Measurements from ENCODE around the gene CASQ2.
A peak's percentile ranks its signal among the peaks of the same experiment; 100 is the strongest.

CASQ2 gene

GRCh38 chr1:115677565-115677964 is 90.9 kb downstream of the CASQ2 start:
- no peaks in the 10 kb centered on the region for H3K27me3 ChIP-seq (replicated peaks in 2 of 5; ENCODE audit: control insufficient read depth in 4 of 5, insufficient read depth in 5 of 5, low read length in 4 of 5)
- WGBS (ENCODE audit: insufficient coverage): no CpG with 5 or more reads among the region's 1 CpG
- peak overlapping the region; percentile 66 to 86 for H3K27ac ChIP-seq (ENCODE audit: insufficient read depth in 1 of 2, low read depth in 1 of 2, low read length in 2 of 2, poor library complexity in 1 of 2, severe bottlenecking in 2 of 2)
- H3K9me3 ChIP-seq (ENCODE audit: control extremely low read depth in 1 of 5, control insufficient read depth in 4 of 5, insufficient read depth in 2 of 5, low read depth in 1 of 5, low read length in 4 of 5): no peaks in the 10 kb centered on the region
- peaks cover 0 to 23% (median 8%) of the 10 kb centered on the region in 4 experiments for H3K36me3 ChIP-seq (ENCODE audit: control insufficient read depth in 4 of 4, insufficient read depth in 4 of 4, low read length in 3 of 4)
- ChIA-PET POLR2A (no interaction called here), CTCF (interaction anchor here (1.5 to 2.0 kb wide), 4 partner anchors 26 to 69 kb away, joined by 4 to 12 read pairs (median 5); no protein-coding TSS in a partner anchor)
- DNase-seq: peak; percentile 50 to 64 (median 64)
- H3K4me3 ChIP-seq (ENCODE audit: control insufficient read depth in 1 of 7, extremely low read depth in 1 of 7, insufficient read depth in 4 of 7, low read depth in 2 of 7, low read length in 6 of 7): peak overlapping the region in 1 of 7 experiments; percentile 34
- peaks cover 0 to 15% (median 12%) of the 10 kb centered on the region in 4 experiments for H3K4me1 ChIP-seq (ENCODE audit: control extremely low read depth in 1 of 4, control insufficient read depth in 4 of 4, insufficient read depth in 4 of 4, low read length in 3 of 4)

- H3K27ac ChIP-seq (ENCODE audit: insufficient read depth in 1 of 2, low read depth in 1 of 2, low read length in 2 of 2, poor library complexity in 1 of 2, severe bottlenecking in 2 of 2): peak overlapping the region; percentile 66 to 86
- peaks cover 0 to 20% (median 8%) of the 10 kb centered on the region in 4 experiments for H3K36me3 ChIP-seq (ENCODE audit: control insufficient read depth in 4 of 4, insufficient read depth in 4 of 4, low read length in 3 of 4)
- H3K4me1 ChIP-seq (ENCODE audit: control extremely low read depth in 1 of 4, control insufficient read depth in 4 of 4, insufficient read depth in 4 of 4, low read length in 3 of 4): peaks cover 0 to 15% (median 12%) of the 10 kb centered on the region in 4 experiments
- no peaks in the 10 kb centered on the region for H3K27me3 ChIP-seq (replicated peaks in 2 of 5; ENCODE audit: control insufficient read depth in 4 of 5, insufficient read depth in 5 of 5, low read length in 4 of 5)
- DNase-seq: peak; percentile 58 to 93 (median 89)
- H3K9me3 ChIP-seq (ENCODE audit: control extremely low read depth in 1 of 5, control insufficient read depth in 4 of 5, insufficient read depth in 2 of 5, low read depth in 1 of 5, low read length in 4 of 5): no peaks in the 10 kb centered on the region
- 75% methylated on average over 2 of the region's 3 CpGs for WGBS (ENCODE audit: insufficient coverage)
- ChIA-PET CTCF (interaction anchor here (0.8 to 1.0 kb wide), 2 partner anchors 11 to 27 kb away, joined by 3 to 4 read pairs; no protein-coding TSS in a partner anchor), POLR2A (no interaction called here)
- peak overlapping the region in 1 of 7 experiments; percentile 34 for H3K4me3 ChIP-seq (ENCODE audit: control insufficient read depth in 1 of 7, extremely low read depth in 1 of 7, insufficient read depth in 4 of 7, low read depth in 2 of 7, low read length in 6 of 7)
Measured at GRCh38 chr1:115677182-115677555, 91.3 kb downstream of the CASQ2 start.

- H3K36me3 ChIP-seq (ENCODE audit: control insufficient read depth in 4 of 4, insufficient read depth in 4 of 4, low read length in 3 of 4): peaks cover 0 to 19% (median 10%) of the 10 kb centered on the region in 4 experiments
- no peak for DNase-seq
- CTCF ChIA-PET: interaction anchor here (0.8 to 1.2 kb wide), 4 partner anchors 10 to 31 kb away, joined by 3 to 4 read pairs (median 3); no protein-coding TSS in a partner anchor
- peak overlapping the region; percentile 66 to 86 for H3K27ac ChIP-seq (ENCODE audit: insufficient read depth in 1 of 2, low read depth in 1 of 2, low read length in 2 of 2, poor library complexity in 1 of 2, severe bottlenecking in 2 of 2)
- peak overlapping the region in 1 of 7 experiments; percentile 12 for H3K4me3 ChIP-seq (ENCODE audit: control insufficient read depth in 1 of 7, extremely low read depth in 1 of 7, insufficient read depth in 4 of 7, low read depth in 2 of 7, low read length in 6 of 7)
- POLR2A ChIA-PET: no interaction called here
- 92% methylated on average over 5 of the region's 7 CpGs for WGBS (ENCODE audit: insufficient coverage)
- H3K27me3 ChIP-seq (replicated peaks in 2 of 5; ENCODE audit: control insufficient read depth in 4 of 5, insufficient read depth in 5 of 5, low read length in 4 of 5): no peaks in the 10 kb centered on the region
- H3K4me1 ChIP-seq (ENCODE audit: control extremely low read depth in 1 of 4, control insufficient read depth in 4 of 4, insufficient read depth in 4 of 4, low read length in 3 of 4): peaks cover 0 to 16% (median 14%) of the 10 kb centered on the region in 4 experiments
- no peaks in the 10 kb centered on the region for H3K9me3 ChIP-seq (ENCODE audit: control extremely low read depth in 1 of 5, control insufficient read depth in 4 of 5, insufficient read depth in 2 of 5, low read depth in 1 of 5, low read length in 4 of 5)
Measured at GRCh38 chr1:115676498-115677181, 91.9 kb downstream of the CASQ2 start.

GRCh38 chr1:115672224-115673009 is 96.1 kb downstream of the CASQ2 start:
- Histone ChIP-seq H3K4me1 (ENCODE audit: control extremely low read depth in 1 of 4, control insufficient read depth in 4 of 4, insufficient read depth in 4 of 4, low read length in 3 of 4) (peaks cover 0 to 46% (median 37%) of the 10 kb centered on the region in 4 experiments), H3K4me3 (ENCODE audit: control insufficient read depth in 1 of 7, extremely low read depth in 1 of 7, insufficient read depth in 4 of 7, low read depth in 2 of 7, low read length in 6 of 7) (no peak overlapping the region), H3K9me3 (ENCODE audit: control extremely low read depth in 1 of 5, control insufficient read depth in 4 of 5, insufficient read depth in 2 of 5, low read depth in 1 of 5, low read length in 4 of 5) (peaks cover 0 to 4% (median 0%) of the 10 kb centered on the region in 5 experiments), H3K27ac (ENCODE audit: insufficient read depth in 1 of 2, low read depth in 1 of 2, low read length in 2 of 2, poor library complexity in 1 of 2, severe bottlenecking in 2 of 2) (no peak overlapping the region), H3K27me3 (replicated peaks in 2 of 5; ENCODE audit: control insufficient read depth in 4 of 5, insufficient read depth in 5 of 5, low read length in 4 of 5) (no peaks in the 10 kb centered on the region), H3K36me3 (ENCODE audit: control insufficient read depth in 4 of 4, insufficient read depth in 4 of 4, low read length in 3 of 4) (peaks cover 0 to 24% (median 17%) of the 10 kb centered on the region in 4 experiments)
- over 99% methylated on average over 13 of the region's 13 CpGs for WGBS (ENCODE audit: insufficient coverage)
- POLR2A ChIA-PET: no interaction called here
- CTCF ChIA-PET: interaction anchor here (1.5 to 5.5 kb wide), 4 partner anchors 10 to 64 kb away, joined by 3 to 28 read pairs (median 8); partner anchors contain the start of gene VANGL1
- no peak for DNase-seq

GRCh38 chr1:115671176-115671934 is 97.2 kb downstream of the CASQ2 start:
- 74% methylated on average over 17 of the region's 19 CpGs for WGBS (ENCODE audit: insufficient coverage)
- DNase-seq: no peak
- H3K36me3 ChIP-seq (ENCODE audit: control insufficient read depth in 4 of 4, insufficient read depth in 4 of 4, low read length in 3 of 4): peaks cover 0 to 30% (median 23%) of the 10 kb centered on the region in 4 experiments

GRCh38 chr1:115670476-115671175 is 97.9 kb downstream of the CASQ2 start:
- Histone ChIP-seq H3K4me1 (ENCODE audit: control extremely low read depth in 1 of 4, control insufficient read depth in 4 of 4, insufficient read depth in 4 of 4, low read length in 3 of 4) (peaks cover 0 to 37% (median 25%) of the 10 kb centered on the region in 4 experiments), H3K4me3 (ENCODE audit: control insufficient read depth in 1 of 7, extremely low read depth in 1 of 7, insufficient read depth in 4 of 7, low read depth in 2 of 7, low read length in 6 of 7) (peak overlapping the region in 2 of 7 experiments; percentile 6 to 22), H3K9me3 (ENCODE audit: control extremely low read depth in 1 of 5, control insufficient read depth in 4 of 5, insufficient read depth in 2 of 5, low read depth in 1 of 5, low read length in 4 of 5) (peaks cover 0 to 4% (median 0%) of the 10 kb centered on the region in 5 experiments), H3K27ac (ENCODE audit: insufficient read depth in 1 of 2, low read depth in 1 of 2, low read length in 2 of 2, poor library complexity in 1 of 2, severe bottlenecking in 2 of 2) (peak overlapping the region in 1 of 2 experiments; percentile 53), H3K27me3 (replicated peaks in 2 of 5; ENCODE audit: control insufficient read depth in 4 of 5, insufficient read depth in 5 of 5, low read length in 4 of 5) (no peaks in the 10 kb centered on the region), H3K36me3 (ENCODE audit: control insufficient read depth in 4 of 4, insufficient read depth in 4 of 4, low read length in 3 of 4) (peaks cover 2 to 37% (median 29%) of the 10 kb centered on the region in 4 experiments)
- WGBS (ENCODE audit: insufficient coverage): 22% methylated on average over 9 of the region's 14 CpGs
- POLR2A ChIA-PET: interaction anchor here (0.7 kb wide), 1 partner anchor 767 kb away, joined by 3 read pairs; no protein-coding TSS in a partner anchor
- CTCF ChIA-PET: interaction anchor here (1.2 to 5.5 kb wide), 8 partner anchors 10 to 62 kb away, joined by 3 to 28 read pairs (median 8); partner anchors contain the start of gene VANGL1
- peak in 2 of 3 donors; percentile 62 to 76 for DNase-seq

More at GRCh38 chr1:115671176-115671934, 97.2 kb downstream of the CASQ2 start:
- ChIA-PET CTCF (interaction anchor here (1.2 to 5.5 kb wide), 8 partner anchors 11 to 63 kb away, joined by 3 to 28 read pairs (median 6); partner anchors contain the start of gene VANGL1), POLR2A (no interaction called here)
- peaks cover 0 to 4% (median 0%) of the 10 kb centered on the region in 5 experiments for H3K9me3 ChIP-seq (ENCODE audit: control extremely low read depth in 1 of 5, control insufficient read depth in 4 of 5, insufficient read depth in 2 of 5, low read depth in 1 of 5, low read length in 4 of 5)
- H3K27me3 ChIP-seq (replicated peaks in 2 of 5; ENCODE audit: control insufficient read depth in 4 of 5, insufficient read depth in 5 of 5, low read length in 4 of 5): no peaks in the 10 kb centered on the region
- peak overlapping the region in 1 of 2 experiments; percentile 53 for H3K27ac ChIP-seq (ENCODE audit: insufficient read depth in 1 of 2, low read depth in 1 of 2, low read length in 2 of 2, poor library complexity in 1 of 2, severe bottlenecking in 2 of 2)
- H3K4me3 ChIP-seq (ENCODE audit: control insufficient read depth in 1 of 7, extremely low read depth in 1 of 7, insufficient read depth in 4 of 7, low read depth in 2 of 7, low read length in 6 of 7): peak overlapping the region in 2 of 7 experiments; percentile 6 to 22
- H3K4me1 ChIP-seq (ENCODE audit: control extremely low read depth in 1 of 4, control insufficient read depth in 4 of 4, insufficient read depth in 4 of 4, low read length in 3 of 4): peaks cover 0 to 37% (median 27%) of the 10 kb centered on the region in 4 experiments
